Measurements from ENCODE around the gene UBA1. TPM values are rescaled to one million over a fixed set of nuclear protein-coding genes. Genes with fewer than 3 reads are reported as not detected.

Gene UBA1
- polyA plus RNA-seq, 2 of the 4 experiments (the other 2 are of a cell fraction) = 160 to 192 TPM

GRCh38 chrX:47144626-47145394 lies 48.8 kb upstream of the UBA1 start, which contains the start of the genes NDUFB11 and RBM10 (continued):
- TF ChIP-seq JUN (IDR thresholded peaks at IDR 0.05) (peak in 1 of 2 experiments; percentile 59; a peak in 3 of 5 replicates), ATOH8 (CRISPR knock-in tag; IDR thresholded peaks at IDR 0.05; ENCODE audit: low read depth) (no peak), NPAS2 (CRISPR knock-in tag; IDR thresholded peaks at IDR 0.05; ENCODE audit: borderline replicate concordance) (no peak), SREBF2 (IDR thresholded peaks at IDR 0.05) (no peak), FOSB (CRISPR knock-in tag; IDR thresholded peaks at IDR 0.05) (no peak), BHLHE40 (IDR thresholded peaks at IDR 0.05; ENCODE audit: low read depth, low read length) (no peak), RFX5 (IDR thresholded peaks at IDR 0.05) (peak; percentile 46; the same call in 1 of the 2 replicates), POLR2AphosphoS2 (conservative IDR thresholded peaks at IDR 0.05; ENCODE audit: low read length) (no peak), FOXS1 (CRISPR knock-in tag; IDR thresholded peaks at IDR 0.05) (no peak), RARB (CRISPR knock-in tag; IDR thresholded peaks at IDR 0.05) (no peak), CHD4 (IDR thresholded peaks at IDR 0.05; ENCODE audit: borderline replicate concordance) (no peak), NFE2L2 (conservative IDR thresholded peaks at IDR 0.05; ENCODE audit: low read length) (no peak), HOXB13 (CRISPR knock-in tag; IDR thresholded peaks at IDR 0.05; ENCODE audit: low read depth) (no peak), EP300 (IDR thresholded peaks at IDR 0.05) (no peak), ZNF302 (CRISPR knock-in tag; IDR thresholded peaks at IDR 0.05) (no peak)

- DNase-seq (ENCODE audit: low read depth in 1 of 2, low spot score in 1 of 2) (peak in 1 of 2 experiments; percentile 25), FAIRE-seq (no peak), ATAC-seq (peak; percentile 57 to 62; a peak in 5 of 6 replicates)
- under 1% methylated on average over 31 of the region's 39 CpGs for WGBS (ENCODE audit: missing lambda C conversion rate)
- Histone ChIP-seq H3K27ac (peak overlapping the region; percentile 90 to 97), H3K9me3 (no peaks in the 10 kb centered on the region), H3K4me2 (peak overlapping the region; percentile 94), H3K4me1 (peaks cover 17% of the 10 kb centered on the region), H3K4me3 (peak overlapping the region; percentile 79)
- ChIA-PET POLR2A (interaction anchor here (0.7 to 3.1 kb wide), 5 partner anchors 11 to 72 kb away, joined by 3 to 17 read pairs (median 6); partner anchors contain the start of gene CDK16), CTCF (interaction anchor here (0.6 to 1.4 kb wide), 8 partner anchors 10 to 503 kb away, joined by 3 to 10 read pairs (median 4); no protein-coding TSS in a partner anchor)
- TF ChIP-seq PHF8 (IDR thresholded peaks at IDR 0.05; ENCODE audit: borderline replicate concordance, low read depth) (0 out of 2 replicates have a peak, but pooled peaks have one; percentile 46), ZFP36 (IDR thresholded peaks at IDR 0.05; ENCODE audit: borderline replicate concordance, partially characterized antibody) (no peak)
These were observed 48.1 kb upstream of the UBA1 start for GRCh38 chrX:47145395-47146120.

- Histone ChIP-seq H3K27ac (peak overlapping the region; percentile 90 to 97), H3K4me3 (peak overlapping the region; percentile 79), H3K4me2 (peak overlapping the region; percentile 94), H3K4me1 (peaks cover 17% of the 10 kb centered on the region), H3K9me3 (no peaks in the 10 kb centered on the region)
- DNase-seq (ENCODE audit: low read depth in 1 of 2, low spot score in 1 of 2) = no peak
- POLR2A ChIA-PET = no interaction called here
- TF ChIP-seq TP53 (CRISPR knock-in tag; IDR thresholded peaks at IDR 0.05) = no peak
- no peak for FAIRE-seq
- 37% methylated on average over 9 of the region's 10 CpGs for WGBS (ENCODE audit: missing lambda C conversion rate)
- CTCF ChIA-PET = no interaction called here
- no peak for ATAC-seq
These were observed 47.3 kb upstream of the UBA1 start for GRCh38 chrX:47146121-47146935.

Measured in A549 (cell line).